SU-DHL-6 (cell line): ENCODE data around the gene TFPI2.
"Not testable (repeated sequence)": the region's sequence is repeated elsewhere in the genome, so short reads cannot be mapped to it uniquely, and the experiment has no call there.

ENCODE experiments used
- H2AFZ ChIP-seq: fragments of 200-600 bp; sonication (generic); 2 replicates; pipeline ENCODE4 v1.6.1; 2014; ENCODE audit warnings: low read depth, mild to moderate bottlenecking, moderate library complexity, mixed read lengths, antibody characterized with exemption, low read length; ENCODE audit not compliant: severe bottlenecking
- H3F3A ChIP-seq: fragments of 200-600 bp; shearing (Covaris generic); 2 replicates; pipeline ENCODE4 v1.6.0; 2016; ENCODE audit warnings: antibody characterized with exemption, mild to moderate bottlenecking; ENCODE audit not compliant: insufficient read depth
- H3K27ac ChIP-seq: fragments of 200-600 bp; sonication (generic); 2 replicates; pipeline ENCODE4 v1.5.1; 2016; ENCODE audit warnings: low read depth, mild to moderate bottlenecking, low read length, moderate library complexity, mixed read lengths
- H3K27me3 ChIP-seq: fragments of 200-600 bp; sonication (generic), shearing (Covaris generic); 2 replicates; pipeline ENCODE4 v1.6.0; 2014; ENCODE audit warnings: mild to moderate bottlenecking, low read length
- H3K36me3 ChIP-seq: fragments of 200-600 bp; sonication (generic); 2 replicates; pipeline ENCODE4 v1.6.1; 2014; ENCODE audit warnings: mild to moderate bottlenecking, low read length, mixed read lengths
- H3K4me2 ChIP-seq: fragments of 300-600, 200-600 bp; shearing (Covaris generic), sonication (generic); 2 replicates; pipeline ENCODE4 v1.6.0; 2014; ENCODE audit warnings: low read length, low read depth, mild to moderate bottlenecking; ENCODE audit not compliant: poor library complexity, severe bottlenecking
- H3K4me3 ChIP-seq: fragments of 200-600 bp; sonication (generic); 2 replicates; pipeline ENCODE4 v1.5.1; 2014; ENCODE audit warnings: antibody characterized with exemption, low read length, mild to moderate bottlenecking, mixed read lengths; ENCODE audit not compliant: insufficient read depth, poor library complexity, severe bottlenecking
- H3K79me2 ChIP-seq: fragments of 200-600 bp; sonication (generic); 2 replicates; pipeline ENCODE4 v1.6.1; 2014; ENCODE audit warnings: mild to moderate bottlenecking, low read length, moderate library complexity; ENCODE audit not compliant: insufficient read depth
- H3K9ac ChIP-seq: fragments of 200-600 bp; sonication (generic); 2 replicates; pipeline ENCODE4 v1.7.0; 2014; ENCODE audit warnings: mild to moderate bottlenecking, low read length
- H3K9me2 ChIP-seq: fragments of 200-600 bp; sonication (generic); replicated peaks from 2 replicates; pipeline ENCODE4 v1.6.1; 2014; ENCODE audit warnings: low read length; ENCODE audit not compliant: insufficient read depth
- H3K9me3 ChIP-seq: fragments of 200-600 bp; sonication (generic); 2 replicates; pipeline ENCODE4 v1.6.1; 2014; ENCODE audit warnings: low read length, mixed read lengths; ENCODE audit not compliant: insufficient read depth
- H4K20me1 ChIP-seq: fragments of 200-600 bp; sonication (generic); 2 replicates; pipeline ENCODE4 v1.6.1; 2014; ENCODE audit warnings: low read depth, mild to moderate bottlenecking, antibody characterized with exemption, low read length, moderate library complexity, mixed read lengths
- EZH2phosphoT487 ChIP-seq: fragments of 200-600 bp; sonication (generic), shearing (Covaris generic); conservative IDR thresholded peaks from 2 replicates; pipeline ENCODE4 v1.6.1; 2018; ENCODE audit warnings: mild to moderate bottlenecking, antibody characterized with exemption, low read length, moderate library complexity, mixed read lengths
- TF ChIP-seq, protein P1 (sequence below): fragments of 200-600 bp; sonication (generic); IDR thresholded peaks from one replicate; pipeline ENCODE4 v1.5.1; 2017; ENCODE audit warnings: antibody characterized with exemption, mild to moderate bottlenecking, low read length, moderate library complexity; ENCODE audit not compliant: insufficient read depth, poor library complexity, severe bottlenecking

The TFPI2 gene

DNA sequence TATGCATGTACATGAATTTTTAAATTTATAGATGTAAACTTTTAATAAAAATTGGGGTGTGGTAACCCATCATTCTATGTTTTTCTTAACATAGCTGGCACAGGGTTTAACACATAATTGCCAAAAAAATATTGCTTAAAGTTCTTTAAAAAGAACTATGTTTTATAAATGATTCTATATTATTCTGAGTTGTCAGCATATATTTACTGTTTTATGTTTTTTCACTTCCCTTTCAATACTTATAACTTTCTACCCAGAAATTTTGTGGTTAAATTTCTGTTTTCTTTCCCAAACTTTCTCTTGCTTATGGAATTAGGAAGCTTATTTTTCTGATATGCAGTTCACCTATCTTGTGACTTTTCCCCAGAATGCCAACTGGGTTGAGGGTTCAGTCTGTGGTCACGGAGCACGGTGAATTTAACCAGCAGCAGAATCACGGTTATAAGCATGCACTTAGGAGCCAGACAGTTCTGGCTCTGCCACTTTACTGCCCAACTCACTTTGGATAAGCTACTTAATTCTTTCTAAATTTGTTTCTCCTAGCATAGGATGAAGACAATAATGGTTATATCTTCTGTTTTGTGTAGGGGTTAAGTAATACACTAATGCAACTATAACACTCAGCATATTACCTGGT, 24.8 kb upstream of the TFPI2 start:
- not testable (repeated sequence) for H3K79me2 ChIP-seq, H3K27me3 ChIP-seq, H3K27ac ChIP-seq, H3K4me3 ChIP-seq, H3K9ac ChIP-seq, H2AFZ ChIP-seq, H3K36me3 ChIP-seq, H3K9me3 ChIP-seq, H4K20me1 ChIP-seq, H3K4me2 ChIP-seq, H3K9me2 ChIP-seq, H3F3A ChIP-seq

DNA sequence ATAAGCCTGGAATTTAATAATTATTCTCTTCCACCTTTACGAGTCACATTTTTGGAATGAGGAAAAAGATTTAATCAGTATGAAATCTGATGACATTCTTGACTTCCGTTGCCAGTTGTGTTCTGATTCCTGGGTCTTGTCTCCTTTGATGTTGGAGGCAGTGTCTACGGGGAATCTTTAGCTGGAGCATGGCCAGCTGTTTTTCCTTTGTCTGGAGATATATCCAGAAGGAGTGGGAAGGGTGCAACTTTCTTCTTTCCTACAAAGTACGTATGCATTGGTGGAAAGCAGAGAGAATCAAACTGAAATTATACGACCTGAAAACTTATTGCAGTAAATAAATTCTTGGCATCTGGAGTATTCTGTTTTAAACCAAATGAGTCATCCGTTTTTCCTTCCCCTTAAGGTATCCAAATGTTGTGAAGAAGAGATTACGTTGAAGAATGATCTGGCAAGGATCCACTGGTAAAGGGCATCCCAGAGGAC, 24.1 kb upstream of the TFPI2 start:
- Histone ChIP-seq H3F3A (no peaks in the 10 kb centered on the region), H2AFZ (no peak overlapping the region), H3K9me2 (no peaks in the 10 kb centered on the region), H3K4me3 (no peak overlapping the region), H3K4me2 (no peak overlapping the region), H3K9me3 (no peaks in the 10 kb centered on the region), H3K27me3 (no peaks in the 10 kb centered on the region), H3K36me3 (no peaks in the 10 kb centered on the region), H3K9ac (no peak overlapping the region), H3K79me2 (no peaks in the 10 kb centered on the region), H4K20me1 (no peaks in the 10 kb centered on the region), H3K27ac (no peak overlapping the region)
- TF ChIP-seq, protein P1, sequence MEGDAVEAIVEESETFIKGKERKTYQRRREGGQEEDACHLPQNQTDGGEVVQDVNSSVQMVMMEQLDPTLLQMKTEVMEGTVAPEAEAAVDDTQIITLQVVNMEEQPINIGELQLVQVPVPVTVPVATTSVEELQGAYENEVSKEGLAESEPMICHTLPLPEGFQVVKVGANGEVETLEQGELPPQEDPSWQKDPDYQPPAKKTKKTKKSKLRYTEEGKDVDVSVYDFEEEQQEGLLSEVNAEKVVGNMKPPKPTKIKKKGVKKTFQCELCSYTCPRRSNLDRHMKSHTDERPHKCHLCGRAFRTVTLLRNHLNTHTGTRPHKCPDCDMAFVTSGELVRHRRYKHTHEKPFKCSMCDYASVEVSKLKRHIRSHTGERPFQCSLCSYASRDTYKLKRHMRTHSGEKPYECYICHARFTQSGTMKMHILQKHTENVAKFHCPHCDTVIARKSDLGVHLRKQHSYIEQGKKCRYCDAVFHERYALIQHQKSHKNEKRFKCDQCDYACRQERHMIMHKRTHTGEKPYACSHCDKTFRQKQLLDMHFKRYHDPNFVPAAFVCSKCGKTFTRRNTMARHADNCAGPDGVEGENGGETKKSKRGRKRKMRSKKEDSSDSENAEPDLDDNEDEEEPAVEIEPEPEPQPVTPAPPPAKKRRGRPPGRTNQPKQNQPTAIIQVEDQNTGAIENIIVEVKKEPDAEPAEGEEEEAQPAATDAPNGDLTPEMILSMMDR = no peak
- no peak for TF ChIP-seq EZH2phosphoT487

DNA sequence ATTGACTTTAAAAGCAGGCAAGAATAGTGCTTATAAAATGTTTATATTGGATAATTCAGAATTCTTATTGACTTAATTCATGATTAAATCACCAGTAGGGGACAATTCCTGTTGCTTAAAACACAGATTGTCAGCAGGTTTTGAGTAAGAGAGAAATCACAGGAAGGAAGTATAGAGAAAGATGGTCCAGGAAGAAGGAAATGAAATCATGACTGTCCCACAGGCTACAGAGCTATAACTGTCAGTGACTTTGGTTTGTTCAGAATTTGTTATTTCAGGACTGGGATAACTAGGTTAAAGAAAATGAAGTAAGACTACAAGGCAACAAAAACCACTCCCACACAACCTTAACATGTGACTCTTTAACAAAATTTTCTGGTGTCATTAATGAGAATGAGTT, 22.6 kb upstream of the TFPI2 start:
- Histone ChIP-seq H3K9ac (no peak overlapping the region), H3K4me3 (no peak overlapping the region), H3F3A (no peaks in the 10 kb centered on the region), H3K36me3 (no peaks in the 10 kb centered on the region), H3K27ac (no peak overlapping the region), H3K9me2 (no peaks in the 10 kb centered on the region), H3K9me3 (no peaks in the 10 kb centered on the region), H4K20me1 (no peaks in the 10 kb centered on the region), H3K27me3 (no peaks in the 10 kb centered on the region), H3K4me2 (no peak overlapping the region), H3K79me2 (no peaks in the 10 kb centered on the region), H2AFZ (no peak overlapping the region)
- TF ChIP-seq, protein P1 = no peak
- TF ChIP-seq EZH2phosphoT487 = no peak

DNA sequence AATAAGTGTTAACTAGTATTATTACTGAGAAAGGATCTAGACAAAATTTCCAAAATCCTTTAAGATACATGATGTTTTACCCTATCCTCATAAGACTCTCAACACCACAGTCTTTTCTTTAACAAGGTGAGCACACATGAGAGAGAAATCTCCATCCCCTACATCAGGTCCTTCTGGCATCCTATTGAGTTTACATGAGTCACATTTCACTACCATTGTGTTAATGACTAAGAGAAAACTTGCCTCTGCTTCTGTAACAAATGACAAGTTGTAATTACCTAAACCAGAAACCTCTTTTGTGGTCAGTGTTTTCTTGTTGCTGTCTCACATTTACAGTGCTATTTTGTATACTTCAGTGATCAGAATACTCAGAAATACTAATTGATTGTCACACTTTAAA, 21.1 kb upstream of the TFPI2 start:
- H3K27me3 ChIP-seq, H3K4me3 ChIP-seq, H2AFZ ChIP-seq, H3K27ac ChIP-seq, H3K4me2 ChIP-seq, H3K9me3 ChIP-seq, H3K9me2 ChIP-seq, H3K36me3 ChIP-seq, H3K79me2 ChIP-seq, H3K9ac ChIP-seq, H4K20me1 ChIP-seq, H3F3A ChIP-seq: not testable (repeated sequence)

DNA sequence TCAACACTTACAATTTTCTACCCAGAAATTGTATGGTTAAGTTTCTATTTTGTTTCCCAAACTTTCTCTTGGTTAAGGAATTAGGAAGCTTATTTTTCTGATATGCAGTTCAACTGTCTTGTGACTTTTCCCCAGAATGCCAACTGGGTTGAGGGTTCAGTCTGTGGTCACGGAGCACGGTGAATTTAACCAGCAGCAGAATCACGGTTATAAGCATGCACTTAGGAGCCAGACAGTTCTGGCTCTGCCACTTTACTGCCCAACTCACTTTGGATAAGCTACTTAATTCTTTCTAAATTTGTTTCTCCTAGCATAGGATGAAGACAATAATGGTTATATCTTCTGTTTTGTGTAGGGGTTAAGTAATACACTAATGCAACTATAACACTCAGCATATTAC, 20.7 kb upstream of the TFPI2 start:
- not testable (repeated sequence) for H3K9me2 ChIP-seq, H3K9ac ChIP-seq, H3K27me3 ChIP-seq, H3K27ac ChIP-seq, H3K4me2 ChIP-seq, H3K79me2 ChIP-seq, H4K20me1 ChIP-seq, H3K36me3 ChIP-seq, H3F3A ChIP-seq, H3K4me3 ChIP-seq, H3K9me3 ChIP-seq, H2AFZ ChIP-seq
